ENCODE data around the gene INPPL1. TPM values are rescaled to one million over a fixed set of nuclear protein-coding genes. Genes with fewer than 3 reads are reported as not detected.

INPPL1 gene
- polyA plus RNA-seq, 1 donor (not counting 4 experiments of a cell fraction or from before 2014, with no cell fraction given), result 44.0 TPM

DNA sequence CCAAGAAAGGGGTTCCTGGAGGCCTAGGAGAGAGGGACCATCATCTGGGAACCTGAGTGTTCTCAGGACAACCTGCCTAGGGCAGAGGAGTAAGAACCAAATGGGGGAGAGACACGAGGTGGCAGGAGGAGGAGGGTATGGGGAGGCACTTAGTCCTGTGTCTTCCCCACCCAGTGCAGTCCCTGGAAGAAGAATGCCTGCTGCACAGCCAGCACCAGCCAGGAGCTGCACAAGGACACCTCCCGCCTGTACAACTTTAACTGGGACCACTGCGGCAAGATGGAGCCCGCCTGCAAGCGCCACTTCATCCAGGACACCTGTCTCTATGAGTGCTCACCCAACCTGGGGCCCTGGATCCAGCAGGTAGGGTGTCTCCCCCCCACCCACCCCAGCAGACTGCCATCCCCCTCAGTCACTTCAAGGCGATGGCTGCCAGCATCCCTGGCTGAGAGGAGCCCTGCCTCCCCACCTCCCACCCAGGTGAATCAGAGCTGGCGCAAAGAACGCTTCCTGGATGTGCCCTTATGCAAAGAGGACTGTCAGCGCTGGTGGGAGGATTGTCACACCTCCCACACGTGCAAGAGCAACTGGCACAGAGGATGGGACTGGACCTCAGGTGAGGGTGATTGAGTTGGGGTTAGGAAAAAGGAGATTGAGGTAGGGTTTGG lies 3.7 kb upstream of the INPPL1 start:
- dilution Hi-C loops (cut with MboI; ENCODE audit: extremely low pct_ligation_motif_present, low sequenced_read_pairs), result no loop called here
- peaks cover 14% of the 10 kb centered on the region for H3K79me2 ChIP-seq (ENCODE audit: control insufficient read depth, insufficient read depth, low read length)

DNA sequence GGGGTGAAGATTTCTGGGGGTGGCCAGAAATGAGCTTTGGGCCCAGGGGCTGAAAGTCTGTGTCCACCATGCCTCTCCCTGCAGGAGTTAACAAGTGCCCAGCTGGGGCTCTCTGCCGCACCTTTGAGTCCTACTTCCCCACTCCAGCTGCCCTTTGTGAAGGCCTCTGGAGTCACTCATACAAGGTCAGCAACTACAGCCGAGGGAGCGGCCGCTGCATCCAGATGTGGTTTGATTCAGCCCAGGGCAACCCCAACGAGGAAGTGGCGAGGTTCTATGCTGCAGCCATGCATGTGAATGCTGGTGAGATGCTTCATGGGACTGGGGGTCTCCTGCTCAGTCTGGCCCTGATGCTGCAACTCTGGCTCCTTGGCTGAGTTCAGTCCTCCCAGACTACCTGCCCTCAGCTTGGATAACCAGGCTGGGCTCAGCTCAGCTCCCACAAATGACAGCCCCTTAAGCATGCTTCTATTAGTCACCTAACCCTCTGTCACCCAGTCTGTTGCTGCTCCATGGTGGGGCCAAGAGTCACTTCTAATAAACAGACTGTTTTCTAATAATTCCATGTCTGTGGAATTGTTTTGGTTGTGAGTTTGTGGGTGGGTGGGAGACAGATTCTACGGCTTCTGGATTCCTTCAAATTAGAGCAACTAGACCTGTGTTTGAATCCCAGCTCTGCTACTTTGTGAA lies 3.0 kb upstream of the INPPL1 start:
- no peak for DNase-seq (ENCODE audit: low read depth, low spot score)
- H3K4me1 ChIP-seq (ENCODE audit: control insufficient read depth, extremely low read depth, insufficient read depth, low read length), result peaks cover 10% of the 10 kb centered on the region
- H2AFZ ChIP-seq (ENCODE audit: control insufficient read depth, low read length), result no peak overlapping the region
- peaks cover 18% of the 10 kb centered on the region for H3K79me2 ChIP-seq (ENCODE audit: control insufficient read depth, insufficient read depth, low read length)
- no peaks in the 10 kb centered on the region for H3K9me3 ChIP-seq (ENCODE audit: control insufficient read depth, low read depth, low read length)
- no peak for FAIRE-seq
- peaks cover 0 to 2% of the 10 kb centered on the region in 2 experiments for H3K36me3 ChIP-seq (ENCODE audit: control insufficient read depth in 2 of 2, extremely low read depth in 1 of 2, insufficient read depth in 2 of 2, low read length in 2 of 2)
- dilution Hi-C loops (cut with MboI; ENCODE audit: extremely low pct_ligation_motif_present, low sequenced_read_pairs), result no loop called here
- H3K9ac ChIP-seq (ENCODE audit: control insufficient read depth, extremely low read depth, insufficient read depth, low read length), result no peak overlapping the region
- H3K27ac ChIP-seq (ENCODE audit: control insufficient read depth, insufficient read depth, low read length), result no peak overlapping the region
- no peak overlapping the region for H3K4me3 ChIP-seq (ENCODE audit: control insufficient read depth in 2 of 3, extremely low read depth in 1 of 3, insufficient read depth in 2 of 3, low read depth in 1 of 3, low read length in 3 of 3)
- H3K27me3 ChIP-seq (ENCODE audit: control insufficient read depth, extremely low read depth, insufficient read depth, low read length), result peaks cover 11% of the 10 kb centered on the region
- no peaks in the 10 kb centered on the region for H3K9me1 ChIP-seq (ENCODE audit: control insufficient read depth, extremely low read depth, insufficient read depth, low read length)
- TF ChIP-seq EZH2 (IDR thresholded peaks at IDR 0.05; ENCODE audit: low read length), result no peak
- TF ChIP-seq, protein P1, sequence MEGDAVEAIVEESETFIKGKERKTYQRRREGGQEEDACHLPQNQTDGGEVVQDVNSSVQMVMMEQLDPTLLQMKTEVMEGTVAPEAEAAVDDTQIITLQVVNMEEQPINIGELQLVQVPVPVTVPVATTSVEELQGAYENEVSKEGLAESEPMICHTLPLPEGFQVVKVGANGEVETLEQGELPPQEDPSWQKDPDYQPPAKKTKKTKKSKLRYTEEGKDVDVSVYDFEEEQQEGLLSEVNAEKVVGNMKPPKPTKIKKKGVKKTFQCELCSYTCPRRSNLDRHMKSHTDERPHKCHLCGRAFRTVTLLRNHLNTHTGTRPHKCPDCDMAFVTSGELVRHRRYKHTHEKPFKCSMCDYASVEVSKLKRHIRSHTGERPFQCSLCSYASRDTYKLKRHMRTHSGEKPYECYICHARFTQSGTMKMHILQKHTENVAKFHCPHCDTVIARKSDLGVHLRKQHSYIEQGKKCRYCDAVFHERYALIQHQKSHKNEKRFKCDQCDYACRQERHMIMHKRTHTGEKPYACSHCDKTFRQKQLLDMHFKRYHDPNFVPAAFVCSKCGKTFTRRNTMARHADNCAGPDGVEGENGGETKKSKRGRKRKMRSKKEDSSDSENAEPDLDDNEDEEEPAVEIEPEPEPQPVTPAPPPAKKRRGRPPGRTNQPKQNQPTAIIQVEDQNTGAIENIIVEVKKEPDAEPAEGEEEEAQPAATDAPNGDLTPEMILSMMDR (optimal IDR thresholded peaks at IDR 0.05 in 1 of 3, IDR thresholded peaks at IDR 0.05 in 1 of 3, conservative IDR thresholded peaks at IDR 0.05 in 1 of 3; ENCODE audit: extremely low read depth in 1 of 3, insufficient read depth in 2 of 3, low read length in 3 of 3), result no peak
- no peaks in the 10 kb centered on the region for H4K20me1 ChIP-seq (ENCODE audit: control insufficient read depth, extremely low read depth, insufficient read depth, low read length)
- no peak overlapping the region for H3K4me2 ChIP-seq (ENCODE audit: control insufficient read depth, extremely low read depth, insufficient read depth, low read depth, low read length)

More for the DNA sequence above, 3.7 kb upstream of the INPPL1 start:
- H3K9me1 ChIP-seq (ENCODE audit: control insufficient read depth, extremely low read depth, insufficient read depth, low read length), result no peaks in the 10 kb centered on the region
- no peak overlapping the region for H3K9ac ChIP-seq (ENCODE audit: control insufficient read depth, extremely low read depth, insufficient read depth, low read length)
- H3K27me3 ChIP-seq (ENCODE audit: control insufficient read depth, extremely low read depth, insufficient read depth, low read length), result peaks cover 11% of the 10 kb centered on the region
- no peak for DNase-seq (ENCODE audit: low read depth, low spot score)
- no peak overlapping the region for H2AFZ ChIP-seq (ENCODE audit: control insufficient read depth, low read length)
- TF ChIP-seq EZH2 (IDR thresholded peaks at IDR 0.05; ENCODE audit: low read length), result no peak
- TF ChIP-seq, protein P1 (optimal IDR thresholded peaks at IDR 0.05 in 1 of 3, IDR thresholded peaks at IDR 0.05 in 1 of 3, conservative IDR thresholded peaks at IDR 0.05 in 1 of 3; ENCODE audit: extremely low read depth in 1 of 3, insufficient read depth in 2 of 3, low read length in 3 of 3), result no peak
- no peaks in the 10 kb centered on the region for H3K36me3 ChIP-seq (ENCODE audit: control insufficient read depth in 2 of 2, extremely low read depth in 1 of 2, insufficient read depth in 2 of 2, low read length in 2 of 2)
- no peak overlapping the region for H3K27ac ChIP-seq (ENCODE audit: control insufficient read depth, insufficient read depth, low read length)
- H4K20me1 ChIP-seq (ENCODE audit: control insufficient read depth, extremely low read depth, insufficient read depth, low read length), result no peaks in the 10 kb centered on the region
- H3K4me3 ChIP-seq (ENCODE audit: control insufficient read depth in 2 of 3, extremely low read depth in 1 of 3, insufficient read depth in 2 of 3, low read depth in 1 of 3, low read length in 3 of 3), result no peak overlapping the region
- peaks cover 7% of the 10 kb centered on the region for H3K4me1 ChIP-seq (ENCODE audit: control insufficient read depth, extremely low read depth, insufficient read depth, low read length)
- no peak overlapping the region for H3K4me2 ChIP-seq (ENCODE audit: control insufficient read depth, extremely low read depth, insufficient read depth, low read depth, low read length)
- no peaks in the 10 kb centered on the region for H3K9me3 ChIP-seq (ENCODE audit: control insufficient read depth, low read depth, low read length)
- FAIRE-seq, result no peak
